Measurements from ENCODE around the gene ZIC2.
"Not testable (repeated sequence)": the region's sequence is repeated elsewhere in the genome, so short reads cannot be mapped to it uniquely, and the experiment has no call there.

ZIC2 gene

DNA sequence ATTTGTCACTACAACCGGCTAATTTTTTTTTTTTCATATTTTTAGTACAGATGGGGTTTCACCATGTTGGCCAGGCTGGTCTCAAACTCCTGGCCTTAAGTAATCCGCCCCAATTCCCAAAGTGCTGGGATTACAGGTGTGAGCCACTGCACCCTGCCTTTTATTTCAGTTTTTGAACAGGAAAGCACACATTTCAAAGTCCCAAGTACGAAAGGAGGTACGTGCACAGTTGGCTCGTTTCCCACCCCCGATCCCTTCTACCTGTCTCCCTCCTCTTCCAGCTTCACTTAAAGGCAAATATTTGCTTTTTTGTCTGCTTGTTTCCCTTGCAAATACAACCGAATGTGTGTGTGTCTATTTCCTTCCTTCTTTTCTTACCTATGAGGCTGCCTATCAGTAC lies 40.5 kb upstream of the ZIC2 start:
- H3K9me3 ChIP-seq (ENCODE audit: insufficient read depth, low read length): no peaks in the 10 kb centered on the region
- H2AFZ ChIP-seq (ENCODE audit: low read depth, low read length): no peak overlapping the region
- no peak overlapping the region for H3K4me3 ChIP-seq (ENCODE audit: low read length)
- 0 out of 2 replicates have a peak, but pooled peaks cover 2% of the 10 kb centered on the region for H3K27me3 ChIP-seq (ENCODE audit: low read depth, low read length)
- no peaks in the 10 kb centered on the region for H4K20me1 ChIP-seq (ENCODE audit: insufficient read depth, low read length)
- H3K36me3 ChIP-seq (replicated peaks; ENCODE audit: low read depth, low read length): no peaks in the 10 kb centered on the region
- no peaks in the 10 kb centered on the region for H3K4me1 ChIP-seq (ENCODE audit: low read length)
- H3K27ac ChIP-seq (ENCODE audit: low read length): no peak overlapping the region
- H3K79me2 ChIP-seq (ENCODE audit: low read length): no peaks in the 10 kb centered on the region
- no peak overlapping the region for H3K4me2 ChIP-seq (ENCODE audit: low read length)
- no peak for TF ChIP-seq EZH2phosphoT487 (IDR thresholded peaks at IDR 0.05; ENCODE audit: low read depth)
- TF ChIP-seq, protein P1, sequence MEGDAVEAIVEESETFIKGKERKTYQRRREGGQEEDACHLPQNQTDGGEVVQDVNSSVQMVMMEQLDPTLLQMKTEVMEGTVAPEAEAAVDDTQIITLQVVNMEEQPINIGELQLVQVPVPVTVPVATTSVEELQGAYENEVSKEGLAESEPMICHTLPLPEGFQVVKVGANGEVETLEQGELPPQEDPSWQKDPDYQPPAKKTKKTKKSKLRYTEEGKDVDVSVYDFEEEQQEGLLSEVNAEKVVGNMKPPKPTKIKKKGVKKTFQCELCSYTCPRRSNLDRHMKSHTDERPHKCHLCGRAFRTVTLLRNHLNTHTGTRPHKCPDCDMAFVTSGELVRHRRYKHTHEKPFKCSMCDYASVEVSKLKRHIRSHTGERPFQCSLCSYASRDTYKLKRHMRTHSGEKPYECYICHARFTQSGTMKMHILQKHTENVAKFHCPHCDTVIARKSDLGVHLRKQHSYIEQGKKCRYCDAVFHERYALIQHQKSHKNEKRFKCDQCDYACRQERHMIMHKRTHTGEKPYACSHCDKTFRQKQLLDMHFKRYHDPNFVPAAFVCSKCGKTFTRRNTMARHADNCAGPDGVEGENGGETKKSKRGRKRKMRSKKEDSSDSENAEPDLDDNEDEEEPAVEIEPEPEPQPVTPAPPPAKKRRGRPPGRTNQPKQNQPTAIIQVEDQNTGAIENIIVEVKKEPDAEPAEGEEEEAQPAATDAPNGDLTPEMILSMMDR (IDR thresholded peaks at IDR 0.05; ENCODE audit: low read depth, low read length): no peak
- no peak overlapping the region for H3K9ac ChIP-seq (ENCODE audit: low read length)

DNA sequence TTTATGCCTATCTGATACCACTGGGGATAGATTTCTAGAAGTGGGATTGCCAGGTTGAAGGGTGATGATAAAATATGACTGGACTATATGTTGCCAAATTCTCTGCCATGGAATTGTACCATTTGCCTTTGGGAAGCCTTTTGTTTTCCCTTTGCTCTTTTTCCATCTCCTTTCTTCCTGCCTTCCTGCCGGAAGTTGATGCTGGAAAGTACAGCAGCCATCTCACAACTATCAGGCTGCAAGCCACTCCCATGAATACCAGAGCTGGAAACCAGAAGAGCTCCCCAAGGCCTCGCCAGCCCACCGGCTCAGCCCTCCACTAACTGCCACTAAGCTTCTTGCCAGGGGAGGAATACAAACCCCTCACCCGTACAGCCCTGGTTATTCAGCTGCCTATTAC lies 39.7 kb upstream of the ZIC2 start:
- TF ChIP-seq EZH2phosphoT487 (IDR thresholded peaks at IDR 0.05; ENCODE audit: low read depth): no peak
- TF ChIP-seq, protein P1 (IDR thresholded peaks at IDR 0.05; ENCODE audit: low read depth, low read length): no peak

DNA sequence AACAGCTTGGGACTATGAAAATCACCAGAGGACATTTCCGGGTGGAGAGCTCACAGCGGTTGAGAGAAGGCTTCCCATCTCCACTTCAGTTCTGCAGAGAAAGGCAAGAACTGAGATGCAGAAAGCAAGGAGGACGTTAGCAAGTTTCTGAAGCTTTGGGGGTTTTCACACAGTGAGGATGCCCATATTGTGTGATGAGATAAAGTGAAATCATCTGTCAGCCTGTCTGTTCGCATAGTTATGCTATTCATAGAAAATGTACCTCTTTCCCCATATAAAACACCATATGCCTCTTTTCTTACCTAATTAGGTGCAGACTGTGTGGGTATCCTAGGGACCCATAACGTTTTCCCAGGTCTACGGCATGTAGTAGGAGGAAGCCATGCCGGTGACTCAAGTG lies 37.5 kb upstream of the ZIC2 start:
- Histone ChIP-seq H3K36me3 (replicated peaks; ENCODE audit: low read depth, low read length) (no peaks in the 10 kb centered on the region), H3K79me2 (ENCODE audit: low read length) (no peaks in the 10 kb centered on the region), H3K9me3 (ENCODE audit: insufficient read depth, low read length) (no peaks in the 10 kb centered on the region), H3K27me3 (ENCODE audit: low read depth, low read length) (peaks cover 4% of the 10 kb centered on the region; the same call in 1 of the 2 replicates), H4K20me1 (ENCODE audit: insufficient read depth, low read length) (no peaks in the 10 kb centered on the region), H2AFZ (ENCODE audit: low read depth, low read length) (no peak overlapping the region), H3K4me1 (ENCODE audit: low read length) (no peaks in the 10 kb centered on the region), H3K27ac (ENCODE audit: low read length) (no peak overlapping the region), H3K9ac (ENCODE audit: low read length) (no peak overlapping the region), H3K4me2 (ENCODE audit: low read length) (no peak overlapping the region), H3K4me3 (ENCODE audit: low read length) (no peak overlapping the region)
- no peak for TF ChIP-seq EZH2phosphoT487 (IDR thresholded peaks at IDR 0.05; ENCODE audit: low read depth)
- TF ChIP-seq, protein P1 (IDR thresholded peaks at IDR 0.05; ENCODE audit: low read depth, low read length): no peak

More for the DNA sequence above, 39.7 kb upstream of the ZIC2 start:
- Histone ChIP-seq H4K20me1 (ENCODE audit: insufficient read depth, low read length) (no peaks in the 10 kb centered on the region), H3K27me3 (ENCODE audit: low read depth, low read length) (no peaks in the 10 kb centered on the region), H3K9me3 (ENCODE audit: insufficient read depth, low read length) (no peaks in the 10 kb centered on the region), H3K79me2 (ENCODE audit: low read length) (no peaks in the 10 kb centered on the region), H3K4me1 (ENCODE audit: low read length) (no peaks in the 10 kb centered on the region), H2AFZ (ENCODE audit: low read depth, low read length) (no peak overlapping the region), H3K36me3 (replicated peaks; ENCODE audit: low read depth, low read length) (no peaks in the 10 kb centered on the region), H3K27ac (ENCODE audit: low read length) (no peak overlapping the region), H3K4me3 (ENCODE audit: low read length) (no peak overlapping the region), H3K9ac (ENCODE audit: low read length) (no peak overlapping the region), H3K4me2 (ENCODE audit: low read length) (no peak overlapping the region)

DNA sequence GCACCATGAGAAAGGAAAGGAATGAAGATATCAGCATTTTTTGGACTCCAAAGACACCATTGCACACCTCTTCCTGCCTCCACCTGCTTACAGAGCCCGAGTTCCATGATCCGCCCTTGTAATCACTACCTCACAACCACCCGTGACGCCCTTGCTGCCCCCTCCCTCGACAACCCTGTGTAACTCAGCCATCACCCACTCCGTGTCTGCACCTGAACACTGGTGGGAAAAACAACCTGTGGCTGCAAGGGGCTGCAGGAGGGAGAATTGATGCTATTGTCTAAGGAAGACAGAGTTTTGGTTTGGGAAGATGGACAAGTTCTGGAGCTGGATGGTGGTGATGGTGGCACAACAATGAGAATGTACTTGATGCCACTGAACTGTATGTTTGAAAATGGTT lies 37.0 kb upstream of the ZIC2 start:
- H3K27ac ChIP-seq (ENCODE audit: low read length): no peak overlapping the region
- TF ChIP-seq, protein P1 (IDR thresholded peaks at IDR 0.05; ENCODE audit: low read depth, low read length): no peak
- no peak for TF ChIP-seq EZH2phosphoT487 (IDR thresholded peaks at IDR 0.05; ENCODE audit: low read depth)
- H2AFZ ChIP-seq (ENCODE audit: low read depth, low read length): no peak overlapping the region
- H3K9ac ChIP-seq (ENCODE audit: low read length): no peak overlapping the region
- H3K4me1 ChIP-seq (ENCODE audit: low read length): no peaks in the 10 kb centered on the region
- H3K4me2 ChIP-seq (ENCODE audit: low read length): no peak overlapping the region
- peaks cover 4% of the 10 kb centered on the region for H3K27me3 ChIP-seq (ENCODE audit: low read depth, low read length)
- no peaks in the 10 kb centered on the region for H3K36me3 ChIP-seq (replicated peaks; ENCODE audit: low read depth, low read length)
- no peak overlapping the region for H3K4me3 ChIP-seq (ENCODE audit: low read length)
- no peaks in the 10 kb centered on the region for H4K20me1 ChIP-seq (ENCODE audit: insufficient read depth, low read length)
- no peaks in the 10 kb centered on the region for H3K79me2 ChIP-seq (ENCODE audit: low read length)
- H3K9me3 ChIP-seq (ENCODE audit: insufficient read depth, low read length): no peaks in the 10 kb centered on the region

DNA sequence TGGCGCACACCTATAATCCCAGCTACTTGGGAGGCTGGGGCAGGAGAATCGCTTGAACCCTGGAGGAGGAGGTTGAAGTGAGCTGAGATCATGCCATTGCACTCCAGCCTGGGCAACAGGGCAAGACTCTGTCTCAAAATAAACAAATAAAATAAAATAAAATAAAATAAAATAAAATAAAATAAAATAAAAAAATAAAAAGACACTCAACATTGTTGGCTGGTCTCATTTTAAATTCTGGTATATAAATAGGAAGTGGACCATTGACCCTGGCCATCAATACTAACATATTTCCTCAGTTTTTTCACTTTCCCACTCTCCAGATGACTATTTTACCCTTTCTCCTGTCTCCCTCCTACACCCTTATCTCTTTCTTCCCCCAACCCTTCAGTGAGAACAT lies 36.1 kb upstream of the ZIC2 start:
- not testable (repeated sequence) for H4K20me1 ChIP-seq (ENCODE audit: insufficient read depth, low read length); H2AFZ ChIP-seq (ENCODE audit: low read depth, low read length); H3K9me3 ChIP-seq (ENCODE audit: insufficient read depth, low read length); H3K9ac ChIP-seq (ENCODE audit: low read length); H3K4me3 ChIP-seq (ENCODE audit: low read length); H3K27ac ChIP-seq (ENCODE audit: low read length); H3K79me2 ChIP-seq (ENCODE audit: low read length); H3K36me3 ChIP-seq (replicated peaks; ENCODE audit: low read depth, low read length); H3K4me2 ChIP-seq (ENCODE audit: low read length); H3K4me1 ChIP-seq (ENCODE audit: low read length)
- peaks cover 11% of the 10 kb centered on the region for H3K27me3 ChIP-seq (ENCODE audit: low read depth, low read length)

Measured in OCI-LY3 (cell line).